Measurements from ENCODE around the gene SURF1. TPM values are rescaled to one million over a fixed set of nuclear protein-coding genes. Genes with fewer than 3 reads are reported as not detected.
"Not testable (repeated sequence)": the region's sequence is repeated elsewhere in the genome, so short reads cannot be mapped to it uniquely, and the experiment has no call there.

The SURF1 gene
- polyA plus RNA-seq, 2 donors = 34.2 to 41.2 TPM

GRCh38 chr9:133396952-133397351 is 40.7 kb upstream of the SURF1 start:
- Histone ChIP-seq H3K9me3 (ENCODE audit: control insufficient read depth in 2 of 2, insufficient read depth in 1 of 2, low read depth in 1 of 2, low read length in 1 of 2) (peaks cover 0 to 3% of the 10 kb centered on the region in 2 donors), H3K27ac (ENCODE audit: low read depth in 2 of 2, low read length in 1 of 2) (no peak overlapping the region), H3K4me3 (ENCODE audit: low read depth in 1 of 2, low read length in 2 of 2) (no peak overlapping the region), H3K36me3 (ENCODE audit: control insufficient read depth in 2 of 2, insufficient read depth in 2 of 2, low read length in 1 of 2) (peaks cover 0 to 6% of the 10 kb centered on the region in 2 donors), H3K4me1 (ENCODE audit: control insufficient read depth in 2 of 2, insufficient read depth in 2 of 2, low read length in 1 of 2) (peaks cover 0 to 5% of the 10 kb centered on the region in 2 donors), H3K27me3 (ENCODE audit: control insufficient read depth in 1 of 2, insufficient read depth in 2 of 2, low read length in 2 of 2) (no peaks in the 10 kb centered on the region)
- WGBS, 2 donors = 32 to 33% methylated on average over 14 of the region's 14 CpGs

- Histone ChIP-seq H3K27ac (ENCODE audit: low read depth in 2 of 2, low read length in 1 of 2) (no peak overlapping the region), H3K4me1 (ENCODE audit: control insufficient read depth in 2 of 2, insufficient read depth in 2 of 2, low read length in 1 of 2) (peaks cover 0 to 2% of the 10 kb centered on the region in 2 donors), H3K9me3 (ENCODE audit: control insufficient read depth in 2 of 2, insufficient read depth in 1 of 2, low read depth in 1 of 2, low read length in 1 of 2) (peaks cover 0 to 3% of the 10 kb centered on the region in 2 donors), H3K36me3 (ENCODE audit: control insufficient read depth in 2 of 2, insufficient read depth in 2 of 2, low read length in 1 of 2) (no peaks in the 10 kb centered on the region), H3K27me3 (ENCODE audit: control insufficient read depth in 1 of 2, insufficient read depth in 2 of 2, low read length in 2 of 2) (no peaks in the 10 kb centered on the region), H3K4me3 (ENCODE audit: low read depth in 1 of 2, low read length in 2 of 2) (no peak overlapping the region)
- 32 to 36% methylated on average over 8 of the region's 8 CpGs for WGBS, 2 donors
Observed at GRCh38 chr9:133394687-133395271, 38.5 kb upstream of the SURF1 start.

- H3K4me3 ChIP-seq (ENCODE audit: low read depth in 1 of 2, low read length in 2 of 2) = no peak overlapping the region
- H3K27ac ChIP-seq (ENCODE audit: low read depth in 2 of 2, low read length in 1 of 2) = no peak overlapping the region
- H3K4me1 ChIP-seq (ENCODE audit: control insufficient read depth in 2 of 2, insufficient read depth in 2 of 2, low read length in 1 of 2) = peaks cover 0 to 2% of the 10 kb centered on the region in 2 donors
- H3K27me3 ChIP-seq (ENCODE audit: control insufficient read depth in 1 of 2, insufficient read depth in 2 of 2, low read length in 2 of 2) = no peaks in the 10 kb centered on the region
- no peaks in the 10 kb centered on the region for H3K36me3 ChIP-seq (ENCODE audit: control insufficient read depth in 2 of 2, insufficient read depth in 2 of 2, low read length in 1 of 2)
- 84 to 88% methylated on average over 3 of the region's 3 CpGs for WGBS, 2 donors
- H3K9me3 ChIP-seq (ENCODE audit: control insufficient read depth in 2 of 2, insufficient read depth in 1 of 2, low read depth in 1 of 2, low read length in 1 of 2) = peaks cover 0 to 3% of the 10 kb centered on the region in 2 donors
Observed at GRCh38 chr9:133393399-133393798, 37.1 kb upstream of the SURF1 start.

GRCh38 chr9:133392308-133392707 is 36.0 kb upstream of the SURF1 start:
- not testable (repeated sequence) for H3K9me3 ChIP-seq (ENCODE audit: control insufficient read depth in 2 of 2, insufficient read depth in 1 of 2, low read depth in 1 of 2, low read length in 1 of 2); H3K27ac ChIP-seq (ENCODE audit: low read depth in 2 of 2, low read length in 1 of 2); H3K4me1 ChIP-seq (ENCODE audit: control insufficient read depth in 2 of 2, insufficient read depth in 2 of 2, low read length in 1 of 2); H3K36me3 ChIP-seq (ENCODE audit: control insufficient read depth in 2 of 2, insufficient read depth in 2 of 2, low read length in 1 of 2); H3K4me3 ChIP-seq (ENCODE audit: low read depth in 1 of 2, low read length in 2 of 2); H3K27me3 ChIP-seq (ENCODE audit: control insufficient read depth in 1 of 2, insufficient read depth in 2 of 2, low read length in 2 of 2)
- WGBS, 2 donors = 90 to 95% methylated on average over 3 of the region's 3 CpGs

GRCh38 chr9:133391449-133391848 is 35.2 kb upstream of the SURF1 start:
- H3K27me3 ChIP-seq (ENCODE audit: control insufficient read depth in 1 of 2, insufficient read depth in 2 of 2, low read length in 2 of 2); H3K4me3 ChIP-seq (ENCODE audit: low read depth in 1 of 2, low read length in 2 of 2); H3K4me1 ChIP-seq (ENCODE audit: control insufficient read depth in 2 of 2, insufficient read depth in 2 of 2, low read length in 1 of 2); H3K27ac ChIP-seq (ENCODE audit: low read depth in 2 of 2, low read length in 1 of 2); H3K36me3 ChIP-seq (ENCODE audit: control insufficient read depth in 2 of 2, insufficient read depth in 2 of 2, low read length in 1 of 2); H3K9me3 ChIP-seq (ENCODE audit: control insufficient read depth in 2 of 2, insufficient read depth in 1 of 2, low read depth in 1 of 2, low read length in 1 of 2): not testable (repeated sequence)
- WGBS, 2 donors = 42% methylated on average over 2 of the region's 4 CpGs

GRCh38 chr9:133390713-133391112 is 34.4 kb upstream of the SURF1 start:
- WGBS, 2 donors = 83 to 85% methylated on average over 7 of the region's 7 CpGs
- no peak overlapping the region for H3K27ac ChIP-seq (ENCODE audit: low read depth in 2 of 2, low read length in 1 of 2)
- H3K9me3 ChIP-seq (ENCODE audit: control insufficient read depth in 2 of 2, insufficient read depth in 1 of 2, low read depth in 1 of 2, low read length in 1 of 2) = peaks cover 0 to 3% of the 10 kb centered on the region in 2 donors
- H3K27me3 ChIP-seq (ENCODE audit: control insufficient read depth in 1 of 2, insufficient read depth in 2 of 2, low read length in 2 of 2) = no peaks in the 10 kb centered on the region
- H3K4me3 ChIP-seq (ENCODE audit: low read depth in 1 of 2, low read length in 2 of 2) = no peak overlapping the region
- peaks cover 0 to 6% of the 10 kb centered on the region in 2 donors for H3K4me1 ChIP-seq (ENCODE audit: control insufficient read depth in 2 of 2, insufficient read depth in 2 of 2, low read length in 1 of 2)
- no peaks in the 10 kb centered on the region for H3K36me3 ChIP-seq (ENCODE audit: control insufficient read depth in 2 of 2, insufficient read depth in 2 of 2, low read length in 1 of 2)

- no peak overlapping the region for H3K4me3 ChIP-seq (ENCODE audit: low read depth in 1 of 2, low read length in 2 of 2)
- no peaks in the 10 kb centered on the region for H3K27me3 ChIP-seq (ENCODE audit: control insufficient read depth in 1 of 2, insufficient read depth in 2 of 2, low read length in 2 of 2)
- H3K36me3 ChIP-seq (ENCODE audit: control insufficient read depth in 2 of 2, insufficient read depth in 2 of 2, low read length in 1 of 2) = no peaks in the 10 kb centered on the region
- H3K4me1 ChIP-seq (ENCODE audit: control insufficient read depth in 2 of 2, insufficient read depth in 2 of 2, low read length in 1 of 2) = peaks cover 0 to 4% of the 10 kb centered on the region in 2 donors
- H3K27ac ChIP-seq (ENCODE audit: low read depth in 2 of 2, low read length in 1 of 2) = no peak overlapping the region
- peaks cover 0 to 2% of the 10 kb centered on the region in 2 donors for H3K9me3 ChIP-seq (ENCODE audit: control insufficient read depth in 2 of 2, insufficient read depth in 1 of 2, low read depth in 1 of 2, low read length in 1 of 2)
- 90 to 94% methylated on average over 13 of the region's 13 CpGs for WGBS, 2 donors
Observed at GRCh38 chr9:133389562-133389961, 33.3 kb upstream of the SURF1 start.

- H3K27me3 ChIP-seq (ENCODE audit: control insufficient read depth in 1 of 2, insufficient read depth in 2 of 2, low read length in 2 of 2) = no peaks in the 10 kb centered on the region
- peaks cover 0 to 4% of the 10 kb centered on the region in 2 donors for H3K4me1 ChIP-seq (ENCODE audit: control insufficient read depth in 2 of 2, insufficient read depth in 2 of 2, low read length in 1 of 2)
- H3K4me3 ChIP-seq (ENCODE audit: low read depth in 1 of 2, low read length in 2 of 2) = no peak overlapping the region
- H3K36me3 ChIP-seq (ENCODE audit: control insufficient read depth in 2 of 2, insufficient read depth in 2 of 2, low read length in 1 of 2) = no peaks in the 10 kb centered on the region
- 95 to 97% methylated on average over 12 of the region's 12 CpGs for WGBS, 2 donors
- H3K9me3 ChIP-seq (ENCODE audit: control insufficient read depth in 2 of 2, insufficient read depth in 1 of 2, low read depth in 1 of 2, low read length in 1 of 2) = no peaks in the 10 kb centered on the region
- no peak overlapping the region for H3K27ac ChIP-seq (ENCODE audit: low read depth in 2 of 2, low read length in 1 of 2)
Observed at GRCh38 chr9:133389025-133389557, 32.8 kb upstream of the SURF1 start.

GRCh38 chr9:133387680-133388079 is 31.4 kb upstream of the SURF1 start:
- Histone ChIP-seq H3K4me3 (ENCODE audit: low read depth in 1 of 2, low read length in 2 of 2) (no peak overlapping the region), H3K9me3 (ENCODE audit: control insufficient read depth in 2 of 2, insufficient read depth in 1 of 2, low read depth in 1 of 2, low read length in 1 of 2) (peaks cover 0 to 3% of the 10 kb centered on the region in 2 donors), H3K27me3 (ENCODE audit: control insufficient read depth in 1 of 2, insufficient read depth in 2 of 2, low read length in 2 of 2) (no peaks in the 10 kb centered on the region), H3K27ac (ENCODE audit: low read depth in 2 of 2, low read length in 1 of 2) (no peak overlapping the region), H3K4me1 (ENCODE audit: control insufficient read depth in 2 of 2, insufficient read depth in 2 of 2, low read length in 1 of 2) (peaks cover 0 to 4% of the 10 kb centered on the region in 2 donors), H3K36me3 (ENCODE audit: control insufficient read depth in 2 of 2, insufficient read depth in 2 of 2, low read length in 1 of 2) (no peaks in the 10 kb centered on the region)
- WGBS, 2 donors = 48 to 52% methylated on average over 9 of the region's 9 CpGs

GRCh38 chr9:133386338-133386737 is 30.1 kb upstream of the SURF1 start:
- H3K27ac ChIP-seq (ENCODE audit: low read depth in 2 of 2, low read length in 1 of 2) = no peak overlapping the region
- no peaks in the 10 kb centered on the region for H3K27me3 ChIP-seq (ENCODE audit: control insufficient read depth in 1 of 2, insufficient read depth in 2 of 2, low read length in 2 of 2)
- no peaks in the 10 kb centered on the region for H3K36me3 ChIP-seq (ENCODE audit: control insufficient read depth in 2 of 2, insufficient read depth in 2 of 2, low read length in 1 of 2)
- H3K9me3 ChIP-seq (ENCODE audit: control insufficient read depth in 2 of 2, insufficient read depth in 1 of 2, low read depth in 1 of 2, low read length in 1 of 2) = peaks cover 0 to 3% of the 10 kb centered on the region in 2 donors
- WGBS, 2 donors = 82 to 88% methylated on average over 13 of the region's 13 CpGs
- no peak overlapping the region for H3K4me3 ChIP-seq (ENCODE audit: low read depth in 1 of 2, low read length in 2 of 2)
- peaks cover 0 to 4% of the 10 kb centered on the region in 2 donors for H3K4me1 ChIP-seq (ENCODE audit: control insufficient read depth in 2 of 2, insufficient read depth in 2 of 2, low read length in 1 of 2)
